H7 (cell line): ENCODE data around the gene ACOT12. TPM values are rescaled to one million over a fixed set of nuclear protein-coding genes. Genes with fewer than 3 reads are reported as not detected.
"Not testable (repeated sequence)": the region's sequence is repeated elsewhere in the genome, so short reads cannot be mapped to it uniquely, and the experiment has no call there.

Experiments used
- DNase-seq: peaks from one replicate; pipeline ENCODE4 v3.0.0; 2012
- H3K27me3 ChIP-seq: 2 replicates; pipeline ENCODE4 v1.6.0; 2011; ENCODE audit warnings: mild to moderate bottlenecking, low read length; ENCODE audit not compliant: control insufficient read depth, insufficient read depth
- H3K36me3 ChIP-seq: replicated peaks from 2 replicates; pipeline ENCODE4 v1.5.1; 2011; ENCODE audit warnings: low read length; ENCODE audit not compliant: control insufficient read depth, insufficient read depth
- H3K4me3 ChIP-seq: 2 replicates; pipeline ENCODE4 v1.5.1; 2011; ENCODE audit warnings: low read depth, mild to moderate bottlenecking, control low read depth, low read length, moderate library complexity; ENCODE audit not compliant: insufficient read depth
- total RNA-seq: library from RNA; depleted of rRNA; stranded (reverse); fragments of >200 nt; shearing (Covaris generic); gene quantifications from 2 replicates; pipeline ENCODE4 v1.2.3, GENCODE V29; 2014

ACOT12 gene
- total RNA-seq, 1 experiment from 2014 or later, result not detected

DNA sequence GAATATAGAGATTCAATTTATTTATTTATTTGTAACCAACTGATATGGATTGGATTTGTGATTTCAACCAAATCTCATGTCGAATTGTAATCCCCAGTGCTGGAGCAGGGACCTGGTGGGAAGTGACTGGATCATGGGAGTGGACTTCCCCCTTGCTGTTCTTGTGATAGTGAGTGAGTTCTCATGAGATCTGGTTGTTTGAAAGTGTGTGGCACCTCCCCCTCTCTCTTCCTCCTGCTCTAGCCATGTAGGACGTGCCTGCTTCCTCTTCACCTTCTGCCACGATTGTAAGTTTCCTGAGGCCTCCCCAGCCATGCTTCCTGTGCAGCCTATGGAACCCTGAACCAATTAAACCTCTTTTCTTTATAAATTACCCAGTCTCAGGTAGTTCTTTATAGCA, 55.7 kb downstream of the ACOT12 start:
- DNase-seq, H3K4me3 ChIP-seq, H3K36me3 ChIP-seq, H3K27me3 ChIP-seq: not testable (repeated sequence)

DNA sequence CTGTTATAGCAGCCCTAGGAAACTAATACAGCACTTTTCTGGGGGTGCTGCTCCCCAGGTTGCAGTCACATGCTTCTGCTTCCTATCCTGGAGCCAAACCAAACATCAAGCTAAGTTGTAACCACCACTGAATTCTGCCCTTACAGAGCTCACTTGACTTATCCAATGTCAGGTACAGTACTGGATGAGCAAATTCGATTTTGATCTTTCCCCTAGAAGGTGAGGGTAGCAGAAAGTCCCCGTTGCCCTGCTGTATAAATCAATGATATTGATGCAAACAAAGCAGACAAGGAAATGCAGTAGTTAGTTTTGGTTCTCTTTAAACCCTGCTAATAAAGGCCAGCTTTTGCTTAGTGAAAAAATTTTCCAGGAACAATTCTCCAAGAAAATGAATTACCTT, 56.1 kb downstream of the ACOT12 start:
- DNase-seq, result no peak
- Histone ChIP-seq H3K36me3 (no peaks in the 10 kb centered on the region), H3K27me3 (no peaks in the 10 kb centered on the region), H3K4me3 (no peak overlapping the region)

- no peak overlapping the region for H3K4me3 ChIP-seq
Observed at GRCh38 chr5:81336556-81336955, 57.4 kb downstream of the ACOT12 start.

DNA sequence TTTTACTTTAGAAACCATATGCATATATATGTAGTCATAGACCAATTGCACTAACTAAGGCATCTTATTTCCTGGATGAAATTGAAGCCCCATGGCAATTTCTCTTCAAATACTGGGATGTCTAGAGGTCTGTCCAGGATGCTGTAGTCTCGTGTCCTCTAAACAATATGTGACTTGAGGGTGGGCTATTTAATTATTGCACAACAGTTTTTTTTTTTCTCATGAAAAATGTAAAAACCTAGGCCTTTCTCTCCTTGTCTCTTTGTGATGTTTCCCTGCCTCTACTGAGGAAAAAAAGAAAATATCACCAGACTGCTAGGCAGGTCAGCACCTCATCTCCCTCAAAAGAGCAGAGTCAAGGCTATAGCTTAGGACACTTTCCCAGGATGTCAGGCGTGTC, 58.0 kb downstream of the ACOT12 start:
- no peak for DNase-seq
- no peak overlapping the region for H3K4me3 ChIP-seq
- no peaks in the 10 kb centered on the region for H3K27me3 ChIP-seq
- H3K36me3 ChIP-seq, result no peaks in the 10 kb centered on the region

More at GRCh38 chr5:81336556-81336955, 57.4 kb downstream of the ACOT12 start:
- Histone ChIP-seq H3K36me3 (no peaks in the 10 kb centered on the region), H3K27me3 (no peaks in the 10 kb centered on the region)
- no peak for DNase-seq

- H3K4me3 ChIP-seq, result no peak overlapping the region
- DNase-seq, result no peak
- H3K27me3 ChIP-seq, result no peaks in the 10 kb centered on the region
- no peaks in the 10 kb centered on the region for H3K36me3 ChIP-seq
Observed at GRCh38 chr5:81334304-81335061, 59.5 kb downstream of the ACOT12 start.

DNA sequence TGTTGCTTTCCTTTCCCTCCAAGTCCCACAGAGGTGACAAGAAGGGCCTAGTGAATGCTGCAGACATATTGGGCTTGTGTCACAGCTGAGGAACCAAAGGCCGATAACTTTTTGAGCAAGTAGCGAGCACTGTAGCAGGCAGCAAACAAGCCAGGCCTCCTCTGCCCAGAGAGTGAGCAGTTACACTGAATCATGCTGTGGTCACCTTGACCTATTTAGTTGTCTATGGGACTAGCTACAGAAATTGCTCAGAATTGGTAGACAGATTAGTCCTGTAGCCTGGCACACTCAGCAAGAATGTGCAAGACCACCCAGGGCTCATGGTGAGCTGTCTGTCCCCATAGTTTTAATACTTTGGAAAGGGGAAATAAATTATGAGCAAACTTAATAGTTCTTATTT, 67.4 kb downstream of the ACOT12 start:
- H3K27me3 ChIP-seq, result no peaks in the 10 kb centered on the region
- no peaks in the 10 kb centered on the region for H3K36me3 ChIP-seq
- H3K4me3 ChIP-seq, result no peak overlapping the region
- no peak for DNase-seq

- Histone ChIP-seq H3K36me3 (no peaks in the 10 kb centered on the region; the same call in 1 of the 2 replicates), H3K4me3 (no peak overlapping the region), H3K27me3 (no peaks in the 10 kb centered on the region)
- DNase-seq, result no peak
Observed at GRCh38 chr5:81317536-81317935, 76.4 kb downstream of the ACOT12 start.

GRCh38 chr5:81316571-81316970, 77.4 kb downstream of the ACOT12 start:
- Histone ChIP-seq H3K36me3 (no peaks in the 10 kb centered on the region; the same call in 1 of the 2 replicates), H3K27me3 (no peaks in the 10 kb centered on the region), H3K4me3 (no peak overlapping the region)
- no peak for DNase-seq

- Histone ChIP-seq H3K4me3 (no peak overlapping the region), H3K36me3 (no peaks in the 10 kb centered on the region; the same call in 1 of the 2 replicates), H3K27me3 (no peaks in the 10 kb centered on the region)
- no peak for DNase-seq
Observed at GRCh38 chr5:81315830-81316229, 78.1 kb downstream of the ACOT12 start.

GRCh38 chr5:81315336-81315735, 78.6 kb downstream of the ACOT12 start:
- H3K27me3 ChIP-seq, result no peaks in the 10 kb centered on the region
- DNase-seq, result no peak
- H3K36me3 ChIP-seq, result no peaks in the 10 kb centered on the region; the same call in 1 of the 2 replicates
- H3K4me3 ChIP-seq, result no peak overlapping the region

GRCh38 chr5:81314581-81314980, 79.4 kb downstream of the ACOT12 start:
- Histone ChIP-seq H3K4me3 (no peak overlapping the region), H3K36me3 (no peaks in the 10 kb centered on the region; the same call in 1 of the 2 replicates), H3K27me3 (no peaks in the 10 kb centered on the region)
- DNase-seq, result no peak

- no peaks in the 10 kb centered on the region for H3K27me3 ChIP-seq
- DNase-seq, result no peak
- no peak overlapping the region for H3K4me3 ChIP-seq
- H3K36me3 ChIP-seq, result no peaks in the 10 kb centered on the region; the same call in 1 of the 2 replicates
Observed at GRCh38 chr5:81313686-81314085, 80.2 kb downstream of the ACOT12 start.

- no peaks in the 10 kb centered on the region; the same call in 1 of the 2 replicates for H3K36me3 ChIP-seq
- H3K4me3 ChIP-seq, result no peak overlapping the region
- DNase-seq, result no peak
- H3K27me3 ChIP-seq, result no peaks in the 10 kb centered on the region
Observed at GRCh38 chr5:81313278-81313677, 80.7 kb downstream of the ACOT12 start.

DNA sequence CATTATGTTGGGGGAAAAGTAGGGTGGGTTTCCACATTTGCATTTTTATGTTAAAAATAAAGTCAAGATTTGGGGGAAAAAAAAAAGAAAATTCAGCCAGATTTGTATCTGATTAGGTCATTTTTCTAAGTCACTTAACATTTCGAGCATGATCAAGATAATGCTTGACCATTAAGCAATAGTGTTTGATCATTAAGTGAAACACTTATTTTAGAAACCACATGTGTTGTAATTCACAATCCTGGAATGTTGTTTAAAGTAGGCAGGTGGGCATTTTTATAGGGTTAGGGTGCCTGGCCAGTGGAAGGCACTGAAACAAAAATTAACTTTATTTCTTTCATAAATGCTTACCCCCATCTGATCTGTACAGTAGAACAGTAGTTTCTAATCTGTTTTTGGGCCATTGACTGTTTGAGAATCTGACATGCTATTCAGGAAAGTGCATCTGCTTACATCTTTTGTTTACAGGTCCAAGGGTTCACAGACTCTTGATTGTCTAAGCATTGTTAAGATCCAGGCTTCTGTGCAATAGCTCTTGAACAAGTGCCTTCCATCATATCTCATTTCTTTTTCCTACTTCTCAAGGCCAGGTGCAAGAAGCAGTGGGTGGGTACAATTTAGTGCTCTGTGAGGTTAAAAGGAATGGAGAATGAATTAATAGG, 83.4 kb downstream of the ACOT12 start:
- no peaks in the 10 kb centered on the region; the same call in 1 of the 2 replicates for H3K36me3 ChIP-seq
- no peak for DNase-seq
- H3K4me3 ChIP-seq, result no peak overlapping the region
- no peaks in the 10 kb centered on the region for H3K27me3 ChIP-seq

DNA sequence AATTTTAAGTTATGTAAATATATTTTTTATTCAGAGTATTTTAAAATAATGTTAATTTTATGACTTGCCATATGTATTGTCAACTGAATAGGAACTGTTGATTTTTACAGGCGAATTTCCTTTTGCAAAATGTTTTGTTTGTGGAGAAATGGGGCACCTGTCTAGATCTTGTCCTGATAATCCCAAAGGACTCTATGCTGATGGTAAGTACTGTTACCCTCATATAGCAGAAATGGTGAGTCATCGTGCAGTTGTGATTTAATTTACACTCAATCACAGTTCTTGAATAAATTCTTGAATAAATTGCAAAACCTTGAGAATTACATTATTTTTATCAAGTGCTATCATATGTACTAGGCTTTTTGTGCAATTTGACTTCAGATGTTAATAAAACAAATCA, 85.1 kb downstream of the ACOT12 start:
- H3K27me3 ChIP-seq, result no peaks in the 10 kb centered on the region
- no peaks in the 10 kb centered on the region; the same call in 1 of the 2 replicates for H3K36me3 ChIP-seq
- no peak for DNase-seq
- no peak overlapping the region for H3K4me3 ChIP-seq
